ENCODE data around the gene RNF224.

- TF ChIP-seq ZNF274 (IDR thresholded peaks at IDR 0.05; ENCODE audit: low read depth, low read length): no peak
- TF ChIP-seq YY1 (IDR thresholded peaks at IDR 0.05; ENCODE audit: insufficient read depth, insufficient read length): no peak
These were observed 39.5 kb downstream of the RNF224 start for GRCh38 chr9:137266585-137267453.

All from NT2/D1 (cell line).